ENCODE data around the gene KLF6. TPM values are rescaled to one million over a fixed set of nuclear protein-coding genes. Genes with fewer than 3 reads are reported as not detected.
A peak's percentile ranks its signal among the peaks of the same experiment; 100 is the strongest.

KLF6 gene
- total RNA-seq, 3 donors from 2014 or later (not counting 1 experiment from before 2014, with no cell fraction given), result 1,044 to 1,768 (median 1,056) TPM

DNA sequence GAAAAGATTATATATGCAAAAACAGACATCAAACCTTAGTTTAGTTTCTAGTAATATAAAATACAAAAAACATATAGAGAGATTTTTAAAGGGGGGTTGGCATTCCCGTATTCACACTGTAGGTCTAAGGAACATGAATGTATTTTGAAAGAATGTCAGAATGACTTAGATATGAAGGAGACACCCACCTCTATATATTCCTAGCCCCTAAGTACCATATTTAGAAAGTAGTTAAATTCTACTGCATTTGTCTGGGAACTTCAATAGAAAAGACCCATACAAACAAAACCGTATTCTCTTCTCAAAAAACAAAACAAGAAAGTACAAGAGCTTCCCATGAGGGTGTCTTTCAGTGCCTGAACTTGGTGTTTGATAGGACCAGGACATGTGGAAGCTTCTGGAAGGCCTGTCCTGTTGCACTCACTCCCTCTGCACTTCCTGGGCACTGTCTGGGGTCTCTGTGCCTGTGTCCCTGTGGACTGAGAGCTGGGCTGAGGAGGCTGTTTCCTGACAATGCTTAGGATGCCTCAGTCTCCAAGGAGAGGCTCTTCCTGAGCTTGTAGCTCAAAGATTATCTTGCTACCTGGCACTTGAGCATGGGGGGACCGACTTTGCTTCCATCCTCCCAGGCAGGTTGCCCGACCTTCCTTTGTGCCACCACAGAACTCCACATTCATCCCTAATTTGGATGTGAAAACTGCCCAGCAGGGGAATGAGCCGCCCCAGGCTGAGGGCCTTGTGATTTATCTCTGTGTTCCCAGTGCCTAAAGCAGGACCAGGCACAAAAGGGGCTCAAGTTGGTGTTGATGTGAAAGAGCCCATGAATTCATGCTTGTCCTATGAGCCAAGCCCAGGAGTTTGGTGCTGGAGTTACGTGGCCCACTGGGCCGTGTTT, 44.4 kb upstream of the KLF6 start:
- Mint-ChIP-seq H3K9me3 (no peaks in the 10 kb centered on the region), H3K4me3 (peak overlapping the region; percentile 78), H3K27me3 (ENCODE audit: low read depth in 2 of 2) (no peaks in the 10 kb centered on the region), H3K4me1 (peaks cover 16 to 24% of the 10 kb centered on the region in 2 donors), H3K36me3 (no peaks in the 10 kb centered on the region), H3K27ac (peak overlapping the region; percentile 93 to 96)
- Histone ChIP-seq H3K36me3 (ENCODE audit: control insufficient read depth, insufficient read depth, low read length) (no peaks in the 10 kb centered on the region), H3K4me3 (ENCODE audit: low read length) (peak overlapping the region; percentile 39), H3K4me1 (ENCODE audit: control insufficient read depth, insufficient read depth, low read length) (peaks cover 12% of the 10 kb centered on the region), H3K27me3 (ENCODE audit: control insufficient read depth, insufficient read depth, low read length) (no peaks in the 10 kb centered on the region), H3K27ac (ENCODE audit: low read length) (peak overlapping the region; percentile 80), H3K9me3 (ENCODE audit: control insufficient read depth, insufficient read depth, low read length) (no peaks in the 10 kb centered on the region)
- TF ChIP-seq, protein P1, sequence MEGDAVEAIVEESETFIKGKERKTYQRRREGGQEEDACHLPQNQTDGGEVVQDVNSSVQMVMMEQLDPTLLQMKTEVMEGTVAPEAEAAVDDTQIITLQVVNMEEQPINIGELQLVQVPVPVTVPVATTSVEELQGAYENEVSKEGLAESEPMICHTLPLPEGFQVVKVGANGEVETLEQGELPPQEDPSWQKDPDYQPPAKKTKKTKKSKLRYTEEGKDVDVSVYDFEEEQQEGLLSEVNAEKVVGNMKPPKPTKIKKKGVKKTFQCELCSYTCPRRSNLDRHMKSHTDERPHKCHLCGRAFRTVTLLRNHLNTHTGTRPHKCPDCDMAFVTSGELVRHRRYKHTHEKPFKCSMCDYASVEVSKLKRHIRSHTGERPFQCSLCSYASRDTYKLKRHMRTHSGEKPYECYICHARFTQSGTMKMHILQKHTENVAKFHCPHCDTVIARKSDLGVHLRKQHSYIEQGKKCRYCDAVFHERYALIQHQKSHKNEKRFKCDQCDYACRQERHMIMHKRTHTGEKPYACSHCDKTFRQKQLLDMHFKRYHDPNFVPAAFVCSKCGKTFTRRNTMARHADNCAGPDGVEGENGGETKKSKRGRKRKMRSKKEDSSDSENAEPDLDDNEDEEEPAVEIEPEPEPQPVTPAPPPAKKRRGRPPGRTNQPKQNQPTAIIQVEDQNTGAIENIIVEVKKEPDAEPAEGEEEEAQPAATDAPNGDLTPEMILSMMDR (IDR thresholded peaks at IDR 0.05), result no peak
- peak in 2 of 3 donors; percentile 13 to 54 for ATAC-seq
- 98% methylated on average over 5 of the region's 7 CpGs for whole genome bisulfite sequencing (ENCODE audit: insufficient coverage)
- intact Hi-C loops (cut with micrococcal nuclease), result loop anchor here (2.0 kb wide), 1 partner anchor 19 kb away; no protein-coding TSS in a partner anchor
- DNase-seq, result peak in 1 of 2 donors; percentile 36

DNA sequence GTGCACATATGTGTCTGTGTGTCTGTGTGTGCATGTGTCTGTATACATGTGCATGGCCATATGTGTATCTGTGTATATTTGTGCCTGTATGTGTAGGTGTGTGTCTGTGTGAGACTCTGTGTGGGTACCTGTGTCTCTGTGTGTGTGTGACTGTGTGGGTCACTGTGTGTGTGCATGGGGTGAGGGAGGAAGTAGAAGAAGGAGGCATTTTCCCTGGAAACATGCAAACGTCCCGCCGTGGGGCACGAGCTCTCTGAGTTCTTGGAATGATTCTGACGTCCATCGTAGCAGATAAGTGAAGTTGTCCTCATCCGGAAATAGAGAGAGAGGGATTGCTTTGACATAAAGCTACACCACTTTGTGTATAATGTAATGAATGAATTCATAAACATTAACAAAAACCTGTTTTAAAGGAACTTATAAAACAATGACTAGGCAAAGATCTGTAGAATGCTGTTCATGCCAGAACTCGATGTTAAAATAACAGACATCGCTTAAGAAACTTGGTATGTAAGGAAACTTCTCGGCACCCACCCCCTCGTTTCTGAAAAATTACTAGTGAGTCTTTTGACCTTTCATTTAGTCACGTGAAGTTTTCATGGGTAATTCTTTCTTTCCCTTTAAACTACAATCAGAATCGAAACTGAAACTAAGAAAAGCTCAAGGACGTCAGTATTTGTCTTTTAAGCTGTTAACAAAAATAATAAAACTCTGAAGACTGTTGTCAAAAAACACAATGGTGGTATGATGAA, 43.6 kb upstream of the KLF6 start:
- DNase-seq (peak in 1 of 2 donors; percentile 73), ATAC-seq (peak; percentile 65 to 83 (median 68))
- no peaks in the 10 kb centered on the region for H3K9me3 Mint-ChIP-seq
- no peaks in the 10 kb centered on the region for H3K27me3 Mint-ChIP-seq (ENCODE audit: low read depth in 2 of 2)
- no peaks in the 10 kb centered on the region for H3K27me3 ChIP-seq (ENCODE audit: control insufficient read depth, insufficient read depth, low read length)
- peak overlapping the region; percentile 93 to 96 for H3K27ac Mint-ChIP-seq
- no peaks in the 10 kb centered on the region for H3K36me3 Mint-ChIP-seq
- peaks cover 12% of the 10 kb centered on the region for H3K4me1 ChIP-seq (ENCODE audit: control insufficient read depth, insufficient read depth, low read length)
- peak overlapping the region; percentile 78 for H3K4me3 Mint-ChIP-seq
- peaks cover 16 to 24% of the 10 kb centered on the region in 2 donors for H3K4me1 Mint-ChIP-seq
- TF ChIP-seq, protein P1 (IDR thresholded peaks at IDR 0.05), result no peak
- intact Hi-C loops (cut with micrococcal nuclease), result loop anchor here (2.0 kb wide), 1 partner anchor 18 kb away; no protein-coding TSS in a partner anchor
- H3K9me3 ChIP-seq (ENCODE audit: control insufficient read depth, insufficient read depth, low read length), result no peaks in the 10 kb centered on the region
- 41% methylated on average over 10 of the region's 14 CpGs for WGBS (ENCODE audit: insufficient coverage)
- H3K4me3 ChIP-seq (ENCODE audit: low read length), result peak overlapping the region; percentile 39
- H3K27ac ChIP-seq (ENCODE audit: low read length), result peak overlapping the region; percentile 80
- no peaks in the 10 kb centered on the region for H3K36me3 ChIP-seq (ENCODE audit: control insufficient read depth, insufficient read depth, low read length)

DNA sequence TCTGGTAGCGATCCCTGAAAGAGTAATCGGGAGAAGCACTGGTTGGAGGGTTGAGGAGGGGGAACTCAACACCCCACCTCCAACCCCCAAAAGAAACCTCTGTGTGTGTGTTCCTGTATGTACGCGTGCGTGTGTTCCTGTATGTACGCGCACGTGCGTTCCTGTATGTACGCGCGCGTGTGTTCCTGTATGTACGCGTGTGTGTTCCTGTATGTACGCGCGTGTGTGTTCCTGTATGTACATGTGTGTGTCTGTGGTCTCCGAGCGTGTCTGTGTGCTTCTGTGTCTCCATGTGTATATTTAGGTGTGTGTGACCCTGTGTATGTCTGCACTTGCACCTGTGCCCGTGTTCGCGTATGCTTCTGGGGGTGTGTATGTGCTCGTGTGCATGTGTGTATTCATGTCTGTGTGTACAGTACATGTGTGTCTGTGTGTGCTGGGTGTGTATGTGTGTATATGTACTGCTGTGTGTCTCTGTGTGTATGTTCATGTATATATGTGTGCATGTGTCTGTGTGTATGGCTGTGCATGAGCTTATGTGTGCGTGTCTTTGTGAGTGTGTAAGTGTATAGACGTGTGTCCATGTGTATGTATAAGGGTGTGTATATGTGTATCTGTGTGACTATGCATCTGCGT, 42.9 kb upstream of the KLF6 start:
- no peaks in the 10 kb centered on the region for H3K27me3 Mint-ChIP-seq (ENCODE audit: low read depth in 2 of 2)
- no peak overlapping the region for H3K27ac ChIP-seq (ENCODE audit: low read length)
- TF ChIP-seq, protein P1 (IDR thresholded peaks at IDR 0.05), result no peak
- H3K9me3 ChIP-seq (ENCODE audit: control insufficient read depth, insufficient read depth, low read length), result no peaks in the 10 kb centered on the region
- peak overlapping the region; percentile 93 to 96 for H3K27ac Mint-ChIP-seq
- H3K36me3 Mint-ChIP-seq, result no peaks in the 10 kb centered on the region
- no peaks in the 10 kb centered on the region for H3K27me3 ChIP-seq (ENCODE audit: control insufficient read depth, insufficient read depth, low read length)
- H3K4me3 Mint-ChIP-seq, result peak overlapping the region; percentile 78
- no peaks in the 10 kb centered on the region for H3K9me3 Mint-ChIP-seq
- H3K4me1 ChIP-seq (ENCODE audit: control insufficient read depth, insufficient read depth, low read length), result peaks cover 12% of the 10 kb centered on the region
- ATAC-seq, result peak in 1 of 3 donors; percentile 40
- H3K36me3 ChIP-seq (ENCODE audit: control insufficient read depth, insufficient read depth, low read length), result no peaks in the 10 kb centered on the region
- intact Hi-C loops (cut with micrococcal nuclease), result loop anchor here (2.0 kb wide), 1 partner anchor 17 kb away; no protein-coding TSS in a partner anchor
- no peak for DNase-seq
- WGBS (ENCODE audit: insufficient coverage), result 99% methylated on average over 25 of the region's 27 CpGs
- H3K4me1 Mint-ChIP-seq, result peaks cover 16 to 24% of the 10 kb centered on the region in 2 donors
- H3K4me3 ChIP-seq (ENCODE audit: low read length), result no peak overlapping the region

All from natural killer cell (primary cell).